UCSD-AML1 (cell line): ENCODE measurements around the gene TDRD9.

Source experiments
- DNase-seq: peaks from one replicate; lab custom pipeline; 2025; ENCODE audit not compliant: unreplicated experiment; lab: John Stamatoyannopoulos, UW

Gene TDRD9

DNA sequence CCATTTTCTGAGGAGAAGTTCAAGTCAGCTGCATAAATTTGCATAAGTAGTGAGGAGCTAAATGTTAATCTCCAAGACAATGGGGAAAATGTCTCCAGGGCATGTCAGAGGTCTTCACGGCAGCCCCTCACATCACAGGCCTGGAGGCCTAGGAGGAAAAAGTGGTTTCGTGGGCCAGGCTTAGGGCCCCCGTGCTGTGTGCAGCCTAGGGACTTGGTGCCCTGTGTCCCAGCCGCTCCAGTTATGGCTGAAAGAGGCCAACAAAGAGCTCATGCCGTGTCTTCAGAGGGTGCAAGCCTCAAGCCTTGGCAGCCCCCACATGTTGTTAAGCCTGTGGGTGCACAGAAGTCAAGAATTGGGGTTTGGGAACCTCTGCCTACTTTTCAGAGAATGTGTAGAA, 55.9 kb downstream of the TDRD9 start:
- DNase-seq, result no peak

DNA sequence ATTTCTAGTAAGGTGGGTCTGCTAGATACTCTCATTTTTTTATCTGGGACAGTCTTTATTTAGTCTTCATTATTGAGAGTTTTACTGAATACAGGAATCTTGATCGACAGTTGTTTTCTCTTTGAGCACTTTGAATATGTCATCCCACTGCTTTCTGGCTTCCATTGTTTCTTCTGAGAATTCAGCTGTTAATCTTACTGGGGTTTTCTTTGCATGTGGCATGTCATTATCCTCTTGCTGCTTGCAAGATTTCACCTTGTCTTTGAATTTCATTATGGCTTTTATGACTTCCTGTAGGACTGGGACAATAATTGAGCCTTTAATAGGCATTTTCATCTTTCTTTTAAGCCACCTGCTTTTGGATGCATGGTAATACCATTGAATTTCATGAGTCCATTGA, 60.8 kb downstream of the TDRD9 start:
- no peak for DNase-seq

GRCh38 chr14:103989964-103990363, 61.7 kb downstream of the TDRD9 start:
- DNase-seq, result no peak

DNA sequence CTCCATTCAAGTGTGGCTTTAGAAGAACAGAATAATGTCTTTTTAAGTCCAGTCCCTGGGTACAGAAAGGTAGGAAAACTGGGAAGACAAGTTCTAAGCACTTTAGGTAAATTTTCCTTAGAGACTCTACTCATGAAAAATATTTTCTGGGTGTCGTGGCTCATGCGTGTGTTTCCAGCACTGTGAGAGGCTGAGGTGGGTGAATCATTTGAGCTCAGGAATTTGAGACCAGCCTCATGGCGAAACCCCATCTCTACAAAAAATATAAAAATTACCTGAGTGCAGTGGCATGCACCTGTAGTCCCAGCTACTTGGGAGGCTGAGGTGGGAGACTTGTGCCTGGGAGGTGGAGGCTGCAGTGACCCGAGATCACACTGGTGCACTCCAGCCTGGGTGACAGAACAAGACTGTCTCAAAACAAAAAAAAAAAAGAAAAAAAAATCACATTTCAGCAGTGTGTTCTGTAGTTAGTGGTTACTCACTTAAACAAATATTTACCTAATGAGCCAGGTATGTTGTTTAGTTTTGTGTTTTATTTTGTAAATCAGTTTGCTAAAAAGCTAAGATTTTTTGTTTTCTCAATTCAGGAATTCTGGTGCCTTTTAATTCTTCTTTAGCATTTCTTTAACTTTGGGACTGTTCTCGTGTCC, 66.4 kb downstream of the TDRD9 start:
- no peak for DNase-seq

DNA sequence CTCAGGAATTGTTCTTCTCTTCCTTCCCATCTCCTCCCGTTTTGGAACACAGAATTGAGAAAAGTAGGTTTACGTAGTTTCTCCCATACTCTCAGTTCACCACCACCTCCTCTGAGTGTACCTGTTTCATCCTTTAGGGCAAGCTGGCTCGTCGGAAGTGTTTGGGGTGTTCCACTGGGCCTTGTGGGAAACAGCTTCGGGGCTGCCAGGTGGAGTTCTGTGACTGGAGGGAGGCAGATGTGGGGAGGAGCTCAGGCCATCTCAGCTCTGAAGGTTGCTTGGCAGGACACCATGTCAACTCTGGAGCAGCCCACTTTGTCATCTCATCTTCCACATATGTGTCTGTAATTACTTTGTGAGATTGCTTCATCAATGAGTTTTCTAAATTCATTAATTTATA, 67.6 kb downstream of the TDRD9 start:
- no peak for DNase-seq

DNA sequence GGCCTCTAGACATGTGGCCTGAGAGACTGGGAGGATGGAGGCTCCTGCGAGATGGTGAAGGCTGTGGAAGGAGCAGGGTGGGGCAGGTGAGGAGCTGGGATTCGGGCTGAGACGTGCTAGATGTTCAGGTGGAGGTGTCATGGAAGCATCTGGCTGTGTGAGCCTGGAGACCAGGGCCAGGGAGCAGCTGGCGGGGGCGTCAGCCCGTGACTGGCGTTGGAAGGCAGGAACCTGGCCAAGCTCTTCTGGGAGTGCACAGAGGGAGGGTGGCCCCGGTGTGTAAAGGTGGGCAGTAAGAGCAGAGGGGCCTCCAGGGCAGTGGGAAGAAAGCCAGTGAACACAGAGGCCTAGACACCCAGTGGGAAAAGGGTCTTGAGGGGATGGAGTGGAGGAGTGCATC, 69.1 kb downstream of the TDRD9 start:
- DNase-seq, result no peak

GRCh38 chr14:103998027-103998426, 69.8 kb downstream of the TDRD9 start:
- DNase-seq, result no peak

GRCh38 chr14:103999795-104000440, 71.7 kb downstream of the TDRD9 start:
- DNase-seq, result no peak

DNA sequence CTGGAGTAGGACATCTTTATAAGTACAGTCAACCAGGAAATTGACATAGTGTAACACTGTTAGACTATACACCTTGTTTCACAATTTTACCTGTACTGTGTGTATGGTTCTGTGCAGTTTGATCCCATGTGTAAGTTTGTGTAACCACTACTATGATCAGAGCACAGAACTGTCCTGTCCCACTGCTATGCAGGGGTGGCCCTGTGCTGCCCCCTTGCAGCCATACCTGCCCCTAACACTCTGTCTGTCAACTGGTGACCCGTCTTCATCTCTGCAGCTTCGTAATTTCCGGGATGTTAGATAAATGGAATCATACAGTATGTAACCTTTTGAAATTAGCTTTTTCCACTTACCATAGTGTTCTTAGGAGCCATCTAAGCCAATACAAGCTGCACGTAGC, 72.7 kb downstream of the TDRD9 start:
- peak; percentile 17 for DNase-seq

GRCh38 chr14:104003616-104004015, 75.4 kb downstream of the TDRD9 start:
- no peak for DNase-seq

- no peak for DNase-seq
Observed at GRCh38 chr14:104004849-104005248, 76.6 kb downstream of the TDRD9 start.

GRCh38 chr14:104005489-104005888, 77.2 kb downstream of the TDRD9 start:
- DNase-seq, result no peak

GRCh38 chr14:104007121-104007520, 78.9 kb downstream of the TDRD9 start:
- DNase-seq, result no peak

DNA sequence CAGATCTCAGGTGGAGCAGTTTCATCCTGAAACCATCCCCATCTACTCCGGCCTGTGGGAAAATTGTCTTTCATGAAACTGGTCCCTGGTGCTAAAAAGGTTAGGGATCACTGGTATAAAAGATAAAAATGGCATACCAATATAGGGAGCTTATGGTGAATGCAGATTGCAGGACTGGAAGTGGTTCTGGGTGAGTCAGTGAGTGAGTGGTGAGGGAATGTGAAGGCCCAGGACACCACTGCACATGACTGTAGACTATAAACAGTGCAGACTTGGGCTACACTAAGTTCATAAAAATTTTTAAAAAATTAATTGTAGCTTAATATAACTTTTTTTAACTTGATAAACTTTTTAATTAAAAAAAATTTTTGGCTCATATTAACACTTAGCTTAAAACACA, 81.0 kb downstream of the TDRD9 start:
- DNase-seq, result no peak

DNA sequence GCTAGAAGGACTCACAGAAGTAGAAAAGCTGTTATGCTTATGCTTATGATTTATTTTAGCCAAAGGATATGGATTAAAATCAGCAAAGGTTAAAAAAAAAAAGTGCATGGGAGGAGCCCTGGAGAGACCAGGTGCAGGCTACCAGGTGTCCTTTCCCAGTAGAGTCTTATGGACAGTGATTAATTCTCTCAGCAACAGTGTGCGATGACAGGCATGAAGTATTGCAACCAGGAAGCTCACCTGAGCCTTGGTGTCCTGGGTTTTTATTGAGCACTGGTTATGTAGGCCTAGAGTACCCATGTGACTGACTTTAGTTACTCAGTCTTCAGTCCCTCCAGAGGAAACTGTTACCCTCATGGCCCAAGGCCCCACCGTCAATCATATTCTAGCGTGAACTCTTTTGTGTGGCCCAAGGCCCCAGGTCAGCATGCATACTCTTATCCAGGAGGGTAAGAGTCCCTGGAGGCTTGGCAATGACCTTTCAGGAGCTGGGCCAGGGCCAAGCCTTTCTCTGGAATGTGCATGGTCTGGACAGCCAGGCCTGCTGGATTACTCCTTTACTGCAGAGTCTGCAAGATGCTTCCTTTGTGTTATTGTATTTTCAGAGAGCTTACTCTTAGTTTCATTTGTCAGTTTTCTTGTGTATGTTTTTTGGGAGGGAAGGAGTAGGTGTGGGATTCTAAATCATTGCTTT, 83.7 kb downstream of the TDRD9 start:
- DNase-seq, result no peak

- DNase-seq, result no peak
Observed at GRCh38 chr14:104014764-104015163, 86.5 kb downstream of the TDRD9 start.

GRCh38 chr14:104016873-104017650, 88.8 kb downstream of the TDRD9 start:
- DNase-seq, result peak; percentile 56

DNA sequence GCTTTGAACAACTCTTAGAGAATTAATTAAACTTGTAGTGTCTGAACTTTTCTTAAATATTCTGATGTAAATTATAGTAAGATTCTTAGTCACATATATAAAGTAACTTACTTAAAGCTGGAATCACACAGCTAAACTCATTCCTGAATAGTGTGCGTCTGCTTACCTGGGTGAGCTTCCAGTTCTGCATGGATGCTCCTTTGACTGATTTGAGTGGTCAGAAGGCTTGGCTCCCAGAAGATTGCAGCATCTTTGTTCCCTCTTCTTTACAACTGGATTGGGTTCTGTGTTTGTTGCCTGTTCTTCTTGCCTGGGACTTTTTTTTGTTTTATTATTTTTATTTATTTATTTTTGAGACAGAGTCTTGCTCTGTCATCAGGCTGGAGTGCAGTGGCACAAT, 90.8 kb downstream of the TDRD9 start:
- DNase-seq, result no peak

DNA sequence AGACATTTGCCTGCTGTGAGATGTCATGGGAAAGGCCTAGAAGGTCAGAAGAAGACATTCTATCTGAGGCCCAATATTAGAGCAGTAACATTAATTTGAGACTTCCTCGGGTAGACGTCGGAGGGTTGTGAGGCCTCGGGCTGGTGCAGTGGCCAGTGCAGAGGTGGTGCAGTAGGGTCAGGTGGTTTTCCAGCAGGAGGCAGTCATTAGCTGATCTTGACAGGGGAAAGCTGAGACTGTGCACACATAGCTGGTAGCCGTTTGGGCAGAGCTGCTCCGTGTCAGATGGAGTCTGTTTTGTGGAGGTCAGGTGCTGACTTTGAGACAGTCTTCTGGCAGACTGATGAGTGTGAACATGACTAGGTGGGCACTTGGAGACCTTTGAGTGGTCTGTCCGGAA, 91.5 kb downstream of the TDRD9 start:
- DNase-seq, result no peak

DNA sequence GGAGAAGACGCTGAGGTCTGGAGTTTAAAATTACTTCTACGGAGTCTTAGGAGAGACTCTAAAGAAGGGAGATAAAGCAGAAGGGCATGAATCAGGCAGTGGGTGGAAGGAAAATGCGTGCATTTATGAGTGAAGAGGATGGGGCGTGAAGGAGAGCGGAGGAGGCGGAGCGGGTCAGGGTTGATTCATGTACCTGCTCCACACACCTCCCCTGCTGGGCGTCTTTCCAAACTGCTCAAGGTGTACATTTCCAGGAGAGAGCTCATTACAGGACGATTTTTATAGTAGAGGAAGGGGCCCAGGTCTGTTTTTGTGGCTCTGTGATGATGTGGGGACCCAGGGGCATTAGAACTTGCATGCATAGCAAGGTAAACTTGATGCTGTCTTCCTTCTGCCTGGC, 92.2 kb downstream of the TDRD9 start:
- no peak for DNase-seq

- no peak for DNase-seq
Observed at GRCh38 chr14:104023325-104024055, 95.2 kb downstream of the TDRD9 start.
